Epithelial cell of esophagus (primary cell): ENCODE measurements around the gene ATPAF1.

ENCODE experiments used
- DNase-seq: peaks from one replicate; pipeline ENCODE4 v3.0.0; 2010; ENCODE audit warnings: low read depth
- H3K4me3 ChIP-seq: 2 replicates; pipeline ENCODE4 v1.5.1; 2011; ENCODE audit warnings: mild to moderate bottlenecking, low read length, control low read depth
- TF ChIP-seq, protein P1 (sequence below): IDR thresholded peaks from 2 replicates; pipeline ENCODE4 v1.5.1; 2011; ENCODE audit warnings: low read depth, mild to moderate bottlenecking, low read length, control low read depth, inconsistent platforms; ENCODE audit not compliant: insufficient read depth; ENCODE audit errors: missing control alignments

The ATPAF1 gene

DNA sequence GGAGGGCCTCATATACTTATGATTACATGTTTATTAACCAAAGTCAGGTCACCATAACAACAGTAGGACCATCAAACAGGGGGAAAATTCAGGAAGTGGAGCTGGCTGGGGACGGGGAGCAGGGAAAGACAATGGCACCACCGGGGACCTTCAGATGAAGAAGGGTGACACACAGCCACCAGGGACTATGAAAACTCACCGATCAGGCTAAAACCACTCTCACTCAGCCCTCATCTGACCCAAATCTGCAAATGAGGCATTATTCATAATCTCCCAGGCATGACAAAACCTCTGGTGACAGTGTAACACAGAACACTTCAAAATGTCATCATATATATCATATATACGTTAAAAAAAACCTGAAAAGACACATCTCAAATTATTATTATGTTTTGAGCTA lies 75.3 kb downstream of the ATPAF1 start:
- H3K4me3 ChIP-seq = no peak overlapping the region
- TF ChIP-seq, protein P1, sequence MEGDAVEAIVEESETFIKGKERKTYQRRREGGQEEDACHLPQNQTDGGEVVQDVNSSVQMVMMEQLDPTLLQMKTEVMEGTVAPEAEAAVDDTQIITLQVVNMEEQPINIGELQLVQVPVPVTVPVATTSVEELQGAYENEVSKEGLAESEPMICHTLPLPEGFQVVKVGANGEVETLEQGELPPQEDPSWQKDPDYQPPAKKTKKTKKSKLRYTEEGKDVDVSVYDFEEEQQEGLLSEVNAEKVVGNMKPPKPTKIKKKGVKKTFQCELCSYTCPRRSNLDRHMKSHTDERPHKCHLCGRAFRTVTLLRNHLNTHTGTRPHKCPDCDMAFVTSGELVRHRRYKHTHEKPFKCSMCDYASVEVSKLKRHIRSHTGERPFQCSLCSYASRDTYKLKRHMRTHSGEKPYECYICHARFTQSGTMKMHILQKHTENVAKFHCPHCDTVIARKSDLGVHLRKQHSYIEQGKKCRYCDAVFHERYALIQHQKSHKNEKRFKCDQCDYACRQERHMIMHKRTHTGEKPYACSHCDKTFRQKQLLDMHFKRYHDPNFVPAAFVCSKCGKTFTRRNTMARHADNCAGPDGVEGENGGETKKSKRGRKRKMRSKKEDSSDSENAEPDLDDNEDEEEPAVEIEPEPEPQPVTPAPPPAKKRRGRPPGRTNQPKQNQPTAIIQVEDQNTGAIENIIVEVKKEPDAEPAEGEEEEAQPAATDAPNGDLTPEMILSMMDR = no peak
- no peak for DNase-seq

DNA sequence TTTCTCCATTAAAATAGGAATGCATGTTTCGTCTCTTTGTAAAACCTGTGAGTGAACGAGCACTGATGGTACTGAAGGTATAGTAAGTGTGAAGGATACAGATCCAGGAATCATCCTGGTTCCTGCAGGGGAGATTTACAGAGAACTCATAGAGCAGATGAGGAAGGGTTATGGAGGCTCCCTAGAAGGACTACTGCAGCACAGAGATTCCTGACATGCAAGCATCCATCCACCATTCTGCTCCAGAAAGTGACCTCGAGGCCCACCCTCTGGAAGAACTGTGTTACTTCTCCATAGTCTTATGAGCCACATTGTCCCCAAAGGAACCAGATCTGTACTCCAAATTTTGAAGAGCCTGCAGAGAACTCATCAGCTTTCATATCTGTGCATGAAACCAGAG lies 78.6 kb downstream of the ATPAF1 start:
- DNase-seq = no peak
- TF ChIP-seq, protein P1 = no peak
- no peak overlapping the region for H3K4me3 ChIP-seq

DNA sequence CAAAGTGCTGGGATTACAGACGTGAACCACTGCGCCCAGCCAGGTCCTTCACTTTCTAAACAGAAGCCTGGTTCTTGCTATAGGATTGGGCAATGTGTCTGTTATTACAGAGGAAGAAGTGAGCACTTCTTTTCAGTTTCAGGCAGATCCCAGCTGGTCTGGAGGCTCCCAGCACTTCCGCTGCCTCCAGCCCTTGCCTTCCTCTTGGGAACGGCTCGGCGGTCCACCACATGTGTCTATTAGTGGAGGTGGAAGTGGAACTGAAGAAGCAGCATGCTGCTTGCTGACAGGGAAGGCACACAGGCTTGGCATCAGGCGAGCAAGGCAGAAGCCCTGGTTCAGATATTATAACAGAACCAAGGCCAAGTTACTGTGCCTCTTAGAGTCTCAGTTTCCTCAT lies 81.1 kb downstream of the ATPAF1 start:
- TF ChIP-seq, protein P1 = no peak
- DNase-seq = no peak
- no peak overlapping the region for H3K4me3 ChIP-seq

DNA sequence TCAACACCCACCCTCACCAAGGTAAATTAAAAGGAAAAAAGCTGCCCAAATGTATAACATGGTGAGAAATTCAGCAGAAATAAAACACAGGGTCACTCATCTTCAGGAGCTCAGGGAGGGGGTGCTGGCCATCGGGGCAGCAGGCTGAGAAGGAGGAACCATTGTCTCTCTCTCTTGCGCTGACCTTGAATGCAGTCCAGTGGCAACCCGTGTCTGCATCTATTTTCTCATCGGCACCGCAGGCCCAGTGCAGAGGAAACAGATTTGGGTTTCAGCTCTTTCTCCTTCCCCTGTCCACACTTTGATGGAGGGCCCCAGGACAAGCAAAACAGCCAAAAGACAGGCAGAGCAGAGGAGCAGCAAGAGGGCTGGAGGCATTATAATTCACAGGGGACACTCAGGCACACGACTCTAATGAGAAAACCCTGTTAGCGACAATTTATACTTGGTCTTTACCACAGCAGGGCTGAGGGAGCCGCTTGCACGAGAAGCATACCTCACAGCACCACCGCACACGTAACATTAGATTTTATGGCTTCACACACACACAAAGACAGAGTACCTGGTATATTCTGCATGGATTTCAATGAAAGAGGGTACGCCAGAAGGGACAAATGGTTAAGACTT lies 82.7 kb downstream of the ATPAF1 start:
- TF ChIP-seq, protein P1 = no peak
- no peak for DNase-seq
- H3K4me3 ChIP-seq = no peak overlapping the region

DNA sequence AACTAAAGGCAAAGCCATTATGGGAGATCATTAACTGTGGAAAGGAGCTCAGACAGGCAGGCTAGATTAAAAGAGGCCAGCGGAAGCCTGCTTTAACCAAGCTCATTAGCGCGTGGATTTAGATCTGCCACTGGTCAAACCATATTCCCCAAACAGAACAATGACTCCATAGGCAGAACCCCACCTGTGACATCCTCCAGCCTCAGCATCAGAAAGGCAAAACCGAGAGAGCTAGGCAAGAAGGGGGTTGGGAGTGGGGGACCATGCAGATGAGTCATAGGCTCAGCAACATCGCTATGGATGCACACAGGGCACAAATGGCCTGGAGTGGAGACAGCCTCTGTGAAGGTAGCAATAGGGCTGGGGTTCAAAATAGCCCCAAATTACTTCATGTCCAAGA lies 84.7 kb downstream of the ATPAF1 start:
- TF ChIP-seq, protein P1 = no peak
- no peak for DNase-seq
- no peak overlapping the region for H3K4me3 ChIP-seq

DNA sequence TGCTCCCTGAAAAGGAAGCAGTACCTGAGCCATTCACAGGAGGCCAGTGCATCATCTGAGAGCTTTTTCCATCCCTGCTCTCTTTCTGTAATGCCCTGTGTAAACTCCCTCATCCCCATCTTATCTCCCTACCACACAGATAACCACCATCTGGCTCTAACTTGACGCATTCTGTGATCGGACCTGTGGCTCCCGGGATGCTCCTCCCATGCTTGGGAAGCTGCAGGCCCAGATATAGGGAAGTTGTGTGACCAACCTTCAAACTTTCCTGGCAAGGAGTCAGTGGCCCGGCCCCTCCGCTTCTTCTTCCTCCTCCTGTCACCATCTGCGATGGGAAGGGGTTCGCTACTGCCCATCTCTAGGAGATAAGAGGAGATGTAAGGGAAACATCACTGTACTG lies 85.2 kb downstream of the ATPAF1 start:
- TF ChIP-seq, protein P1 = no peak
- DNase-seq = no peak
- H3K4me3 ChIP-seq = no peak overlapping the region
